Activated CD8-positive, alpha-beta memory T cell treated with anti-CD3 and anti-CD28 coated beads, Interleukin-2, amount 50 U/mL, for 24 hours (primary cell): ENCODE results near the gene DDTL.

Experiments
- DNase-seq: peaks from one replicate; pipeline ENCODE4 v3.0.0-alpha.2; 2020; ENCODE audit errors: extremely low read depth

The DDTL gene

GRCh38 chr22:24006207-24006913, 39.7 kb downstream of the DDTL start:
- no peak for DNase-seq

- no peak for DNase-seq
Measured at GRCh38 chr22:24006914-24007214, 40.2 kb downstream of the DDTL start.

- no peak for DNase-seq
Measured at GRCh38 chr22:24007253-24008021, 40.7 kb downstream of the DDTL start.

GRCh38 chr22:24008022-24008283, 41.3 kb downstream of the DDTL start:
- DNase-seq = no peak

- no peak for DNase-seq
Measured at GRCh38 chr22:24008381-24009226, 41.9 kb downstream of the DDTL start.

- DNase-seq = no peak
Measured at GRCh38 chr22:24009227-24010017, 42.7 kb downstream of the DDTL start.

- no peak for DNase-seq
Measured at GRCh38 chr22:24010018-24010391, 43.3 kb downstream of the DDTL start.

GRCh38 chr22:24011735-24012068, 45.0 kb downstream of the DDTL start:
- no peak for DNase-seq

GRCh38 chr22:24016156-24016555, 49.5 kb downstream of the DDTL start:
- no peak for DNase-seq

- no peak for DNase-seq
Measured at GRCh38 chr22:24021304-24021703, 54.6 kb downstream of the DDTL start.
